ENCODE results near the gene MYOF.
A peak's percentile ranks its signal among the peaks of the same experiment; 100 is the strongest.

MYOF gene, protein sequence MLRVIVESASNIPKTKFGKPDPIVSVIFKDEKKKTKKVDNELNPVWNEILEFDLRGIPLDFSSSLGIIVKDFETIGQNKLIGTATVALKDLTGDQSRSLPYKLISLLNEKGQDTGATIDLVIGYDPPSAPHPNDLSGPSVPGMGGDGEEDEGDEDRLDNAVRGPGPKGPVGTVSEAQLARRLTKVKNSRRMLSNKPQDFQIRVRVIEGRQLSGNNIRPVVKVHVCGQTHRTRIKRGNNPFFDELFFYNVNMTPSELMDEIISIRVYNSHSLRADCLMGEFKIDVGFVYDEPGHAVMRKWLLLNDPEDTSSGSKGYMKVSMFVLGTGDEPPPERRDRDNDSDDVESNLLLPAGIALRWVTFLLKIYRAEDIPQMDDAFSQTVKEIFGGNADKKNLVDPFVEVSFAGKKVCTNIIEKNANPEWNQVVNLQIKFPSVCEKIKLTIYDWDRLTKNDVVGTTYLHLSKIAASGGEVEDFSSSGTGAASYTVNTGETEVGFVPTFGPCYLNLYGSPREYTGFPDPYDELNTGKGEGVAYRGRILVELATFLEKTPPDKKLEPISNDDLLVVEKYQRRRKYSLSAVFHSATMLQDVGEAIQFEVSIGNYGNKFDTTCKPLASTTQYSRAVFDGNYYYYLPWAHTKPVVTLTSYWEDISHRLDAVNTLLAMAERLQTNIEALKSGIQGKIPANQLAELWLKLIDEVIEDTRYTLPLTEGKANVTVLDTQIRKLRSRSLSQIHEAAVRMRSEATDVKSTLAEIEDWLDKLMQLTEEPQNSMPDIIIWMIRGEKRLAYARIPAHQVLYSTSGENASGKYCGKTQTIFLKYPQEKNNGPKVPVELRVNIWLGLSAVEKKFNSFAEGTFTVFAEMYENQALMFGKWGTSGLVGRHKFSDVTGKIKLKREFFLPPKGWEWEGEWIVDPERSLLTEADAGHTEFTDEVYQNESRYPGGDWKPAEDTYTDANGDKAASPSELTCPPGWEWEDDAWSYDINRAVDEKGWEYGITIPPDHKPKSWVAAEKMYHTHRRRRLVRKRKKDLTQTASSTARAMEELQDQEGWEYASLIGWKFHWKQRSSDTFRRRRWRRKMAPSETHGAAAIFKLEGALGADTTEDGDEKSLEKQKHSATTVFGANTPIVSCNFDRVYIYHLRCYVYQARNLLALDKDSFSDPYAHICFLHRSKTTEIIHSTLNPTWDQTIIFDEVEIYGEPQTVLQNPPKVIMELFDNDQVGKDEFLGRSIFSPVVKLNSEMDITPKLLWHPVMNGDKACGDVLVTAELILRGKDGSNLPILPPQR (N-terminal part only)

DNA sequence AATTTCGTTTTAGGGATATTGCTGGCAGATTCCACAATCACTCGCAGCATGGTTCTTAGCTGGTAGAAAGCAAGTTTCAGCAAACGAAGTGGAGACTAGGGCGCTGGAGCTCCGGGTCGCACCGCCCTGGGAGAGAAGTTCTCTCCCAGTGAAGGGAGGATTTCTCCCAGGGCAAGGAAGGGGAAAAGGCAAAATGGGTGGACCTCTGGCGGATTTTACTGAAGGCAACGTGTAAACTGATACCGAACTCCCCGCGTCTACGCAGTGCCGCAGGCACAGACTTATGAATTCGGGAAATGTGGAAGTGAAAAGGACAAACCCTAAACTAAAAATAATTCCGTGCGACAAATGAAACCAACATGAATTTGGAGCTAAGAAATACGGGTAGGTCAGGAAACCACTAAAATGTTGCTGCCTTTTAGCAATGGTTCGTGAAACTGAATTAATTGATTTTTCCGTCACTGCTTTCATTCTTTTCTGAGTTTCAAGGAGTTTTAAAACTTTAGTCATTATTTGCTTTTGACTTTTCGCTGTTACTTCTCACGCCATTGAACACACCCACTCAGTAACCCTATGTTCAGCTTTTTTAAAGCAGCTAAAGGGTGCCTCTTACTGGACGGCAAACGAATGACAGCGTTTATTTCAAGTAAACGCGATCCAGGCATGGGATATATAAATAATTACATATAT is at the start of gene MYOF:
MYOF (minus strand) TSS at position 190 of the 690 bp plus-strand sequence; CDS start at position 50, 140 bp downstream.
- peak; percentile 70 for DNase-seq

DNA sequence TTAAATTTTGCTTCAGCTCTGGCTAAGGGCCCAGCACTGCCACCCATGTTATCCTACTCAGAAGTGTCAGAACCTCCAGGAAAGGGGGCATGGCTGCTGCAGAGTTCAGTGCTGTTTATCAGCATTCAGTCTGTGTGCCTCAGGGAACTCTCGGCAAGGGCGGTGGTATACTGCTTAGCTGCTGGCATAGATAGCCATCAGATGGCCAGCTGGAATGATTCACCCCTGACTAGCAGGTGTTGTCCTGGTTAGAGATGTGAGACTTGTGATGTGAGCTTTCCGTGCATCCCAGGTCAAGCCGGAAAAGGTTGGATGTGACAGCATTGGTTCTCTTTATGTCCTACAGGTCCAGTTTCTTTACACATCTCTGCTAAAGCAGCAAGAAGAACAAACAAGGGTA is 36.4 kb upstream of the MYOF start:
- DNase-seq: no peak

DNA sequence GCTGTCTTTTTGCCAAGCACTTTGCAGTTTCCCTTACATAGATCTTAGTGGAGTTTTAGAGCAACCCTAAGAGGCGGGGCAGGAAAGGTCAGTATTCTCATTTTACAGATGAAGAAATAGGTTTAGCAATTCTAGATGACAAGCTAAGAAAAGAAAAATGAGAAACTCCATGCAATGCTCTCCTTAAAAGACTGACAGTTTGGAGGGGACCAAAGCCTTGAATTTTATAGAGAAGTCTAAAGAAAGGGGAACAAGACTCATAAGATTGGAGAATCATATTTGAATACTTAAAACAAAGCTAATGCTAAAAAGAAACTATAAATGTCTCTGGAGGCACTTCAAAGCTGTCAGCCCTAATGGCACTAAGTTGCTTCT is 33.9 kb upstream of the MYOF start:
- no peak for DNase-seq

DNA sequence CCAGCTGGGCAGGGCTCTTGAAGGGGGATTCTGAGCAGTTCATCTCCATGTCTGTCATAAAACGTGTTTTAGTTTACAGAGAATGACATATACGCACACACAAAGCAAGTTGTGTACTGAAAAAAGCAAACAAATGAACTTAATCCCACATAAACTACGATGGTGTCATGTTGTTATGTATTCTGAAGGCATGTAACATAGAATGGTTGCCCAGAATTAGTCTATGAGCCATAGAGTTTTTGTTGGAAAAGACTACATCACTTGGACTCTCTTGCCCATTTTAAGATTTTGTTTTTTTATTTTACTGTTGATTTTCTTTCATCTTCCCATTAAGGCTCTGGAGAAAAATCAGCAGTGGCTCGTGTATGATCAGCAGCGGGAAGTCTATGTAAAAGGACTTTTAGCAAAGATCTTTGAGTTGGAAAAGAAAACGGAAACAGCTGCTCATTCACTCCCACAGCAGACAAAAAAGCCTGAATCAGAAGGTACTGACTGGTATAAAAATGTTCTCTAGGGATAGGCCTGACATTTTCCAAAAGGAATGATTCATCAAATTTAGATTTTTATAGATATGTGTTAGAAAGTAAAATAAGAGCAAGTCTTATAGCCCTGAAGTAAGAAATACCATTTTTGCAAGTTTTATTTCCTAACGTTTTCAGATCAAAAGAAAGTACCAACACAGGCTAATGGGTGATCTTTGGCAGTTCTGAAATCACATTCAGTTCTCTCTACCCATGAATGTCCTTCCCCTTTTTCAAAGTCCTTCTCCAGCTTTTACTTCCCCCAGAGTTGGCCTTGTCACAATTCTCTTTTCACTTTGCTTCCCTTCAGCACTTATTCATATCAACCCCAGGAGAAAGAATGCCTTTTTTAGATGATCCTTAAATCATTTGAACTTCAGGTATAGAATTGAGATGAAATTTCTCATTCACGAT is 33.2 kb upstream of the MYOF start:
- no peak for DNase-seq

DNA sequence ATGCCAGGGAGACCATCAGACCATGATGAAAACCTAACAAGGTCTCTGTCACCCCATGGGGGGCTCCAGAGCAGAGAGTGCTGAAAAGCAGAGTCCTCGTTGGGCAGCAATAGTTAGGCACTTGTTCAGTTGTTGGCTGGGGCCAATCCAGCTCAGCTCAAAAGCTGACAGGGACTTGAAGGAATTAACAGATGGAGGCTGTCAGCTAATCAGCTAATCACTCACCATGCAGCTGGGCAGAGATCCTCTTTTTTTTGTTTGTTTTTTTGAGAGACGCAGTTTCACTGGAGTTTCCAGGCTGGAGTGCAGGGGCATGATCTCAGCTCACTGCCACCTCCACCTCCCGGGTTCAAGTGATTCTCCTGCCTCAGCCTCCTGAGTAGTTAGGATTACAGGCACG is 32.4 kb upstream of the MYOF start:
- no peak for DNase-seq

DNA sequence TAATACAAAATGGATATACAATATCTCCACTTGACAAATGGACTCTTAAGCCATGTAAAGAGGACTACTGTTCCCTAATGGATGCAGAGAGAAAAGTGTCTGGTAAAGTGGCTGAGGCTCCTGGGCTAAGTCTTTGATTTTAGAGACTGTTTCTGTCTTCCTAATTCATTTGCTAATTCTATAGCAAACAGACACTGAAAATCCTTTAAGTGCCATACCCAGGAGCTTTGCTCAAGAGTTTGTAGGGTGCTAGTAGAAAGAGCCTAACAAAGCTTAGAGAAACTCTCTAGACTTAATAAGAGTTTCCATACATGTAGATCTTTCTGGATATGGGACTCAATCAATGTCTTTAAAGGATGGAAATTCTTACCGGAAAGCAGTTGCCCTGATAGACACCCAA is 31.0 kb upstream of the MYOF start:
- DNase-seq: no peak

DNA sequence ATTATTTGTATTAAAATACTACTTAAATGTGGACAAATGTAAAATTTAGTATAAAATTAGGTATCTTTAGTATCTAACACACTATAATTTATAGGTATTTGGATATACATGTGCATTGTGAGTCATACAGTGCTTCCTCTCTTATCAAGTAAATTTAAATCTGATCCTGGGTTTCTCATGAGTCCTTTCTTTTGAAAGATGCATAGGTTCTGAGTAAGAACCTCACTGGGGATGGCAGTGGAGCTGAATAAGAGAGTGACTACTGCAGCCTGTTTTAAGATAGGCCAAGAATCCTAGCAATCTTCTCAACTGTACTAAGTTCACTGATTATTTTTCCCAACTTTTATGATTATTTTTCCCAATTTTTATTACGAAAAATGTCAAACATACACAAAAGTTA is 30.4 kb upstream of the MYOF start:
- DNase-seq: no peak

DNA sequence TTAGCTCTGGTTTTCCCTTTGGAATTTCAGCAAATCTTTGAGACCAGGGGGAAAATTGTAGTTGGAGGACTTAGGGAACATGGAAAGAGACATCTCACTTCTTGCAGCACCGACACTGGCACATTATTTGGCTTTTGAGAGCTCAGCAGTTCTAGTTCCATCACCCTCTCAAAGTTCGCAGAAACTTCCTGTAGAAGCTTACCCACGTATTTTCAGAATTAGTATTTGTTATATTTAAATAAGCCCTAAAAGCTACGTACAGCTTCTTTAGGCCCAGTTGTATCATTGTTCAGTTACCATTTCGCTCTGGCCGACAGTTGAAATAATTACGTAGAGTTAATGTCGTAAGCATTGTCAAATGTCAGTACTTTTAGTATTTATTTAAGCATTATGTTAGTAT is 27.7 kb upstream of the MYOF start:
- DNase-seq: no peak

DNA sequence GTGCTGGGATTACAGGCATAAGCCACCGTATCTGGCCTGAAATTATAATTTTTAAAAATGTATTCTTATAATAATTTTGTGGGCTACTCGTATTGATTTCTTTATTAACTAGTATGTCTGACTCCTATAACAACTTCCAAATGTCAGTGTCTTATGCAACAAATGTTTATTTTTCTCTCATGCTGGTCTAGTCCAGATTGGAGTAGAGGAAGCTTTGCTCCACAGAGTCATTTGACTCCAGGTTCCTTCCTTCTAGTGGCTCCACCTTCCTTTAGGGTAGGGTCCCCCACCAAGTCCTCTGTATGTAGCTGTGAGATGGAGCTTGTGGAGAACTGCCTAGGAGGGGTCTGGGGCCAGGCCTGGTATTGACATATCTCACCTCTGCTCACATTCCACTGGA is 22.9 kb upstream of the MYOF start:
- DNase-seq: no peak

DNA sequence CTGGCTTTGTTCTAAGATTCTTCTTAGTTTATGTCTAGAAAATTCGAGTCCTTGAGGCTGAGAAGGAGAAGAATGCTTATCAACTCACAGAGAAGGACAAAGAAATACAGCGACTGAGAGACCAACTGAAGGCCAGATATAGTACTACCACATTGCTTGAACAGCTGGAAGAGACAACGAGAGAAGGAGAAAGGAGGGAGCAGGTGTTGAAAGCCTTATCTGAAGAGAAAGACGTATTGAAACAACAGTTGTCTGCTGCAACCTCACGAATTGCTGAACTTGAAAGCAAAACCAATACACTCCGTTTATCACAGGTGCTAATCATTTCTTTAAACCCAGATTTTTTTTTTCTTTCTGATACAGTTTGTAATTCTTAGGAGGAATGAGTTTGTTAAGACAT is 20.9 kb upstream of the MYOF start:
- no peak for DNase-seq

DNA sequence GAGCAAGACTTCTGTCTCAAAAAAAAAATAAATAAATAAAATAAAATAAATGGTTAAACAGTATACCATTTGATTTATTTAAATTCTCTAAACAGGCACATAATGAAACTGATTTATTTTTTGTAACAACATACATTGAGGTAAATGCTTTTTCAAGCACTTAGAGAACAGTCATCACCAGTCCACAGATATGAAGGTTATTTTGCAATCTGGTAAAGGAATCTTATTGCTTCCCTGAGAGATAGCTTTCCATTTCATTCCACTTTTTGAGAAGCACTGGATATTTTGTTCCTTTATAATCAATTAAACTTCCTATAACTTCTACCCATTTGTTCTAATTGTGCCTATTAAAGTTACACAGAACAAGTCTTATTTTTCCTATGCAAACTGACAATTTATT is 19.5 kb upstream of the MYOF start:
- DNase-seq: no peak

DNA sequence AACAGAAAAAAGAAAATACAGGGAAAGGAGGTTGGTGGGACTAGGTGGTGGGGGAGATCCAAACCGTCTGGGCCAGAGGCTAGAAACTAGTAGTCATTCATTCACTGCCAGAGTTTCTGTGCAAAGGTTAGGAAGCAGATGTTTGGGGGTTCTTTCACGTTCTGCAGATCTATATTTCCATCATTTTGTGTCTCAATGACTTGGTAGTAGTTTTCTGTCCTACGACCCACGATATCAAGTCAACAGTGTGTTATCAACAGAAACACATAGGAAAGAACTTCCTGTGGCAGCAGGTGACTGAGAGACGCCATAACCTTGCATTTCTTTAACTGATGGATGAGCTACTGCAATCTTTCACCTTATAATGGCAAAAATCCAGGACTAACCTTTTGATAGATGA is 16.0 kb upstream of the MYOF start:
- no peak for DNase-seq

DNA sequence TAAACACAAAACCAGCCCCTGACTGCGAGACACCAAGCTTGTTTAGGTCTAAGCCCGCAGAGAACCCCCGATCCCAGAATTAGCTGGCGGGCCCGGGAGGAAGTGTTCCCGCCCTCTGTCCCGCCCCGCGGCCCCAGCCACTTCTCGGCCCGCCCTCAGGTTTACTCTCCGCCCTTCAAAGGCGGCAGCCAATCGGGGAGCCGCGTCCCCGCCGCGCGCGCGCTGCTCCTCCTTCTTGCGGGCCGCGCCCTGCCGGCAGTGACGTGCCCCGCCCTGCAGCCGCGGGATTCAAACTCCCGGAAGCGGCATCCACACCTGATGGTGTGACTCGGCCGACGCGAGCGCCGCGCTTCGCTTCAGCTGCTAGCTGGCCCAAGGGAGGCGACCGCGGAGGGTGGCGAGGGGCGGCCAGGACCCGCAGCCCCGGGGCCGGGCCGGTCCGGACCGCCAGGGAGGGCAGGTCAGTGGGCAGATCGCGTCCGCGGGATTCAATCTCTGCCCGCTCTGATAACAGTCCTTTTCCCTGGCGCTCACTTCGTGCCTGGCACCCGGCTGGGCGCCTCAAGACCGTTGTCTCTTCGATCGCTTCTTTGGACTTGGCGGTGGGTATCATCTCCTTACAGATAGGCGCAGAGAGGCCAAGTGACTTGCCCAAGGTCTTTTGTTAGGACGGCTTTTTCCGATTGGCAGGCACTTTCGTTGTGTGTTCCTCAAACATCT is 14.3 kb upstream of the MYOF start, which contains the start of gene CEP55:
CEP55 (plus strand) TSS at position 291 of the 720 bp plus-strand sequence. CDS start 3,440 bp downstream, outside the sequence.
- peak; percentile 97 for DNase-seq

DNA sequence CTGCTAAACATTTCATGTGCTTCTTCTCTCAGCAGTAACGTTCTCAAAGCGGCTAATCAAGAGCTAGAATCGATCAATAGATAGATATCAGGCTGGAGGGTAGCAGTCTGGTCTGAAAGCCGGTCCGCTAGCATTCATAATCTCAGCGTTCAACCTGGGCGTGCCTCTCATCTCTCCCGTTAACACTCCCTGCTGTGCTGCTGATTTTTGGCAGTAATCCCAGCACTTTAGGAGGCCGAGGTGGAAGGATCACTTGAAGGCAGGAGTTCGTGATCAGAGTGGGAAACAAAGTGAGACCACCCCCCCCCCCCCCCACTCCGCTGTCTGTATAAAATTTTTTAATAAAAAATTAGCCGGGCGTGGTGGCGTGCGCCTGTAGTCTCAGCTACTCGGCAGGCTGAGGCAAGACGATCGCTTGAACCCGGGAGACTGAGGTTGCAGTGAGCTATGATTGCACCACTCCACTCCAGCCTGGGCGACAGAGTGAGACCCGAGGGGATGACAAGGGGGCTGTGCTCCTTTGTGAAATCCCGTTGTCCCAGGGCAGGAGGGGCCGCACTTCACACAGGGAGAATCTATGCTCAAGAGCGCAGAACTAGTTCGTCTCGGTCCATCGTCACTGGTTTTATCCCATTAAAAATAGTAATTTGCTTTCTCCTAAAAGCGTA is 13.7 kb upstream of the MYOF start:
- peak; percentile 40 for DNase-seq

DNA sequence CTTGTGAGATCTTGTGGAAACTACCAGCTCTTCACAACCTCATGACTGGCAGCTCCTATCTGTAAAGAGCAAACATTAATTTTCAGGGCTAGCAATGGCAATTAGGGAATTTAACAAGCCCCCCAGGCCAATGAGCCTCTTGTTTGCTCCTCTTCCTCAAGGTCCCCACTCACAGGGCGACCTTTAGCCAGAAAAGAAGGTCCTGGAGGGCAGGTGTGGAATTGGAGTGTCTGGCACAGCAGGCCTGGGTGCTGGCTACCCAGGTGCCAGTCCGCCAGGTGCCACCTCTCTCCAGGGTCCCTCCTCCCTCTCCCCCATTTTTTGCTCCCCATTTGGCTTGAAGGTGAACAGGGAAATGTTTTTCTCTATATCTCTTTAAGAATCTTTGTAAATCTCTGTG is 12.4 kb upstream of the MYOF start:
- no peak for DNase-seq

DNA sequence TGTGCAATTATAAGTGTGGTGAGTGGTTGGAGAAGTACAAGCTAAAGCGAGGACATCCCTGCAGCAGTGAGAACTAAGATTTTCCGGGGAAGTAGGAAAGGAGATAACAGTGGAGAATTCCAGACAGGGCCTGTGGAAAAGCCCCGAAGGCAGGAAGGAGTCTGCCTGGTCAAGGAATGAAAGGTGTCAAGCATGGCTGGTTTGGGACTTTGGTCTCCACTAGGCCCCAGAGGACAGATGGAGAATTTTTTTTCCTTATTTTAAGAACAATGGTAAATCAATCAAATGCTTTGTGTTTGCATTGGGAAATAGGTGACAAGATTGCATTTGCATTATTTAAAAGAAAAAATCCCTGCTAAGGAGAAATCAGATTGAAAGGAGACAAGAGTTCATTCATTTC is 11.0 kb upstream of the MYOF start:
- no peak for DNase-seq

DNA sequence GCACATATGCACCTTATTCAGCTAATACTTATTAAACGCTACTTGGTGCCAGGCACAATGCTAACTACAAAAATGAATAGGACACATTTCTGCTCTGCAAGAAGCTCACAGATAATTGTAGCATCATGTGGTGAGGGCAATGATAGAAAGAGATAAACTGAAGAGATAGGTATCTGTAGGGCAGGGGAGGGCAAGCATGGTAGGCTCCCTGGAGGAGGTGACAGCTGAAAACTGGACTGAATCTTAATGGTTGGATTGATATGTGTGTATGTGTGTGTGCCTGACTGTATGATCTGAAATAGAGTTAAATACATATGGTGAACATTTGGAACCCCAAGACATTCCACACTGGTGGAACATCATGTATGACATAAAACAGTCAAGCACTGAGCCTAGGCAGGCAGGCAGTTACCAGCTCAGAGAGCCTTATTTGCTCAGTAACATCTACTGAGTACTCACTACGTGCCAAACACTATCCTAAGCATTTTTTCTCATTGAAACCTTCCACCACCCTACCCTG is 9.5 kb upstream of the MYOF start:
- DNase-seq: no peak

DNA sequence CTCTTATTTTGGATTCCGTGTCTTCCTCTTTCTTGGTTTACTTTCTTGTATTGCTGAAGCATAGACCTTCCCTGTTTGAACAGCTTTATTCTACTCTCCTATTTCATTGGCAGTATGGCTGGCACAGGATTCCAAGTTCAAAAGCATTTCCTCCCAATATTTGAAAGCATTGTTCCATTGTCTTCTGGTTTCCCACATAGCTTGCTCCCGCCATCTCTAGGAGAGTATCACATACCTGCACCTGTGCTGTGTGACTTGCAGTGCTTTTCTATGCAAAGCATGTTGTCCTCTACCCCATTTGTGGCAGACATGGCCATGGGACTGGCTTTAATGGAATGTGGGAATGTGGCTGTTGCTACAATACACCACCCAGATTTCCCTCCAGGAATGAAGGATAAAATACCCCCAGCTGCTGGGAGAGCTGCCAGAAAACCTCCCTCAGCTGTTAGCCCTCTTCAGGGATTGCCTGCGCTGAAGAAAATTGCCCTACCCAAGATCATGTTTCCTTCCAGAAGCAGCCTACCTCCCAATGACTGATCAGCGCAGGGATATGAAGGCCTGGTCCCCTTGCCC is 6.9 kb upstream of the MYOF start:
- no peak for DNase-seq

DNA sequence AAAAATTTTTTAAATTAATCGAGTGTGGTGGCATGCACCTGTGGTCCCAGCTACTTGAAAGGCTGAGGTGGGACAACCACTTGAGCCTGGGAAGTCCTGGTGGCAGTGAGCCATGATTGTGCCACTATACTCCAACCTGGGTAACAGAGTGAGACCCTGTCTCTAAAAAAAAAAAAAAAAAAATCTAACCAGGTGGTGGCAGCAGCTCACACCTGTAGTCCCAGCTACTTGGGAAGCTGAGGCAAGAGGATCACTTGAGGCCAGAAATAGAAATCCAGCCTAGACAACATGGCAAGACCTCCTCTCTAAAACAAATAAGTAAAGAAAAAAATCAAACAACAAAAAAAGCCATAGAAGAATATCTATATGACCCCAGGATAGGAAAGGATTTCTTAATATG is 3.6 kb upstream of the MYOF start:
- no peak for DNase-seq
